ENCODE results near the gene ASB7.
"Not testable (repeated sequence)": the region's sequence is repeated elsewhere in the genome, so short reads cannot be mapped to it uniquely, and the experiment has no call there.

Gene ASB7

DNA sequence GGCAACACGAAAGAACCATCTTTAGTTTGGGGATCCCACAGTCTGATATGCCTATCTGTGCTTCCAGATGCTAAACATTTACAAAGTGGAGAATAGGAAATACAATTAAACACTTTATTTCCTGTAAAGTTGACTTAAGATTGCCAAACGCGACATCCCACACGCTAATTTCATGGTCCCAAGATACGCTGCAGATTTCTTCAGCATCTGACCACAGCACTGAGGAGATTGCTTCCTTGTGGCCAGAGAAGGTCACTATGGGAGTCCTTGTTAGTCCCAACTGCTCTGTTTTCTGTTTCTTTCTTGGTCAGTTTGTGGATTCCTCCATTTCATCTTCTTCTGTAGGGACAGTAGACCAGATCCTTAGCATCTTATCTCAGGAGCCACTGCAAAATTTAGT is 43.3 kb downstream of the ASB7 start:
- DNase-seq (ENCODE audit: extremely low read depth in 1 of 2, low read depth in 1 of 2) = no peak

DNA sequence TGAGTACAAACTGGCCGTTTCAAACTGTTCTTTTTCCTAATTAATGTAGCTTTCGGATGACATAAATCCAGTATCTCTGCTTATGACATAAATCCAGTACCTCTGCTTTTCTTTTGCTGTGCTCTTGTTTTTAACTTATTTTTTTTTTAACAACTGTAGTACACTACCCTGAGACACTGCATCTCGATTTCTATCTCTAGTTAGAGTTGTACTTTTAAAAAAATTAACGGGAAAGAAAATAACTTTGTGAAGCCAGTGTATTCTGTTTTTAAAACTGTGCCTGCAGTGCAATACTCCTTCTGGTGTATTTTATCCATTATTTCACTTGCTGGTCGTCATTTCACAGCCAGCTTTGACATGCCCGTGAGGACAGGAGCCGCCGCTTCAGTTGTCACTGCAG is 46.6 kb downstream of the ASB7 start:
- DNase-seq (ENCODE audit: extremely low read depth in 1 of 2, low read depth in 1 of 2) = no peak

DNA sequence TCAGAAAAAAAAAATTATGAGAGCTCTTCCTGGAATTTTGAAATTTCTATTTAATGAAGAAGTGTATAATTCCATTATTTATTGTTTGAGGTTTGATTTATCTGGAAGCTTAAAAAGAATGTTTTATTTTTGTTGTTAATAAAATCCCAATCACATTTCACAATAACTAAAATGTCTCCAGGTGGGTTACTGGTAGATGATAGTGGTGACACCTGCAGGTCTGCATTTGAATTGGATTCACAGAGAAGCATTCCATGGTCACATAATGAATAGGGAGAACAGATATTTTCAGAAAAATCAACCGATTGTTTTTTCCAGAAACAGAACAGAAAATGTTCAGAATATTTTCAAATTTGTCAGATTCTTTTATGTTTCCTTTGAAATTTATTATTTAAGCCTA is 48.3 kb downstream of the ASB7 start:
- DNase-seq (ENCODE audit: extremely low read depth in 1 of 2, low read depth in 1 of 2) = no peak

DNA sequence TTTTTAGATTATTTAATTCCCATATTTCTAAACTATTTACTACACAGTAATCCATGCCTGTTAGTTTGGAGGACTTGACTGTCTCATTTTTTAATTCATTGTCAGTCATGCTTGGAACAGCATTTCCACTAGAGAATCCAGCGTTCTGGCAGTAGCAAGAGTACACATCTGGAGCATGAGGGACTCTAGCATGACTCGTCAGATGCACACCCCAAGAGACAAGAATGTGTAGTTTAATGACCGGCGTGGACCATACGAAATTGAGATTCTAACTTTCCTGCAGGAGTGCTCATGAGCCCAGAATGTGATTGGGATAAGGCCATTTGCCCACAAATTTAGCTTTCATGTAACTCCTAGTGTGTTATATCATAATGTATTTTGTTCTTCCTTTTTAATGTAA is 48.9 kb downstream of the ASB7 start:
- DNase-seq (ENCODE audit: extremely low read depth in 1 of 2, low read depth in 1 of 2) = no peak

DNA sequence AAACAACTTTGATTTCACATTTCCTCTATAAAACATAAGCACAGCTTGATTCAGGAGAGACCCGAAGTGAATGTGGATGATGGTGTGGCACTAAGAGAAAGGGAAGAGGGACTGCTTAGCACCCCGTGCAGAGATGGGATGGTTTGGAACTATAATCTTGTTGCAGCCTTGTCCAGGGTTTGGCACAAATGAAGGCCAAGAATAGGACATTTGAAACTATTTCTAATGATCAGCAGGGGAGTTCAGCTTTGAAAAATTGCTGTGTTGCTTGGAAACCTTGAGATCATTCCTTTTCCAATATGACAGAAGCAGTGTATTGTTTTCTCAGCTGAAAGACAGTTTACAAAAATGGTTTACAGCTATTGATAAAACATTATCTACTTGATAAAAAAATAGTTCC is 49.7 kb downstream of the ASB7 start:
- DNase-seq (ENCODE audit: extremely low read depth in 1 of 2, low read depth in 1 of 2) = no peak

DNA sequence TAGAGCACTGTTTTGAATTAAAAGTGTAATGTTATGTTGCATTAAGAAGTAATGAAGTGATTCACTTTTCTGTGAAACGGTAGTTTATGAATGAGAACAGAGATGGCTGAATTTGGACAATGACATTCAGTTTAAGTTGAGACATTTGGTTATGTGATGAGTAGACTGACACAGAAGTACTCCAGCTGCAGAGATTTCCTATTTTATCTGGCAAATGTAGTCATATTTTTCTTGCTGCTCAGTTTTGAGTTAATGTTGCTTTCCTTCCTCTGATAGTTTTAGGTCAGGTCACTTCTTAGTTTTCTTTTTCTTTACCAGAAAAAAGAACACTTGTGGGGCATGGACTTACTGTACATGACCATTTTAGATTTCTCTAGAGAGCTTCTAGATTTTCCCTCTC is 51.2 kb downstream of the ASB7 start:
- DNase-seq (ENCODE audit: extremely low read depth in 1 of 2, low read depth in 1 of 2) = no peak

DNA sequence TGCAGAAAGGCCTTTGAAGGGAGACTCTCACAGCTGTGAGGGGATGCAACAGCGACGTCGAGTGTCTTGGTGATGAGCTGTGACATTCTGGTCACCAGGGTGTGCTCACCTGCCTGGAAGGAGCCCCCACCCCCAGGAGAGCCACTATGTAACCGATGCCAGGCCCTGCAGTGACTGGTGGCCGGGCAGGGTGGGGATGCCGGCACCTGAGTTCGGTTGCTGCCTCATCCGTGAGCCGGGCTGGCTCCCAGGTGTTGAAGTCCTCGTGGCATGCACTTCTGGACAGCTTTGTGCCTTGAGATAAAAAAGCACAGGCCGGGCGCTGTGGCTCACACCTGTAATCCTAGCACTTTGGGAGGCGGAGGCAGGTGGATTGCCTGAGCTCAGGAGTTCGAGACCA is 56.5 kb downstream of the ASB7 start:
- no peak for DNase-seq (ENCODE audit: extremely low read depth in 1 of 2, low read depth in 1 of 2)

DNA sequence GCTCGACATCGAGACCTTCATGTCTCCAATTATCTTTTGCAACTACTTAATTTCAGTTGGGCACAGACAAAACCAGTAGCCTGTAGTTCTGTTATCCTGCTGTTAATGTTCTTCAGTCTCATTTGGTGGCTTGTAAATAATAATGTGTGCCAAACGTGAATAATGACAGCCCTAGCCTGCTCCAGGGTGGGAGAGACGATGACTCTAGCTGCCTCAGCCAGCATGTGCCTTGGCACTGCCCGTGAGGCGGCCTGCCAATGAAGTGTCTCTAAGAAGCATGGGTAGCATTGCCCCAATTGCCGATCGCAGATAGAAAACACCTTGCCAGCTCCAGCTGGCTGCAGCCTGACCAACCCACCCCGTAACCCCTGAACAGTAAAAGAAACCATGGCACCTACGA is 58.8 kb downstream of the ASB7 start:
- no peak for DNase-seq (ENCODE audit: extremely low read depth in 1 of 2, low read depth in 1 of 2)

DNA sequence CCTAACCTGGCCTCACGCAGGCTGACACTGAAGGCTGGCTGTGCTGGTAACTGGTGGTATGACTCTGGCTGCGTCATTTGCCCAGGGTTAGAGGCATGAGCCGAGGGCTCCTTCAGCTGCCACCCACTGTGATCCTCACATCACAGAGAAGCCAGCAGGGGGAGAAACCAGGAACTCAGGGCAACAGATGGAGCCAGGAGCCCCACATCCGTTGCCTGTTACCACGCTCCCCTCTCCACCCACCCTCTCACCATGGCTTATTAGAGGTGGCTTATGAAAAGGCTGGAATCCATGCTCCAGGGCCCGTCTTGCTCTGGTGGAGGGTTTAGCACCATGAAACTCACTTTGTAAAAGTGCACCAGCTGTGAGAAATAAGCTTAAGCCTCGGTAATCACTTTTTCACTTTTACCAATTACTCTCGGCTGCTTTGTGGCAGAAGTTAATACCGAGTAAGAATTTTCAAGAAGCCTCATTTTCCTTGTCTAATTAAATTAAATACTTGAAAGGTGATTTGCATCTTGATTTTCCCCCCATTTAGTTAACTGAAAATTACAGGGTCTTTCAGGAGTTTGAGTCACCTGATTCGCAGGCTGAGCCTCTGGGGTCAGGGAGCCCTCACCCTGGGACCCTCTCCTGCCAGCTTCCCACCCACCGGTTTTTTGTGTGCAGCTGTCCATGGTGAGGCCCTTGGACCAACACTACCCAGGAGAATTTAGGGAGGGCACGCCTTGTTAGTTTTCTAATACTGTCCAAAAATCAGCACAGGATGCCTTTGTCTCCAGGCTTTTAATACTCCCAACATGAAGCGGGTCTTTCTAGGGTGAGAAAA is 60.9 kb downstream of the ASB7 start:
- no peak for DNase-seq (ENCODE audit: extremely low read depth in 1 of 2, low read depth in 1 of 2)

DNA sequence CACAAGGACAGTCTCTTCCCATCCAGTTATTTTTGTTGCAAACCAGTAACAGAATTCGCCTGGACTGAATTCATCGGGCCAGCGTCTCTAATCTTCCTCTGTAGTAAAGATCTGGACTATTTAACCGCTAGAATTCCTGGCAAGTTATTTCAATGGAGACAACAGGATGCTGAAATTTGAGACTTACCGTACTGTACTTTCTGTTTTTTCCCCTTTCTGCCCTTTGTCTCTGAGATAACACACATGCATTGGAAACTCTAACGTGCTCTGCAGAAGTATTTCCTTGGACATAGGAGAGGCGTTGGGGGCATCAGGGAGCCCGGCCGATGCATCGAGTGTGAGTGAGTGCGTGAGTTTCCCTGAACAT is 61.5 kb downstream of the ASB7 start:
- DNase-seq (ENCODE audit: extremely low read depth in 1 of 2, low read depth in 1 of 2) = no peak

DNA sequence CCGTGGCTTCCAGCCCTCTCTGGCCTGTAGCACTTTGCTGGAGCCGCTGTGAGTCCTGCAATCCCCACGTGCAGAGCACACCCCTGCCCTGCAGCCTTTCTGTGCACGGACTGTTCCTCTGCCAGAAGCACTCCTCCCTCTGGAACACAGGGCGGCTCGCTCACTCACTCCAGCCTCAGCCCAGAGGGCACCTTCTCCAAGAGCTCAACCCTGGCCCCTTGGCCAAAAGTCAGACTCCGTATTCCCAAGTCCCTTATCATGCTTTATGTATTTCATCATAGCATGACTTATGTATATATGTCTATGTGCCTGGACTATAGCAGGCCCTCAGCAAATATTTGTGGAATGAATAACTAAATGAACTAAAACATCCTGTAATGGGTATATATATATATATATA is 63.2 kb downstream of the ASB7 start:
- DNase-seq (ENCODE audit: extremely low read depth in 1 of 2, low read depth in 1 of 2) = no peak

DNA sequence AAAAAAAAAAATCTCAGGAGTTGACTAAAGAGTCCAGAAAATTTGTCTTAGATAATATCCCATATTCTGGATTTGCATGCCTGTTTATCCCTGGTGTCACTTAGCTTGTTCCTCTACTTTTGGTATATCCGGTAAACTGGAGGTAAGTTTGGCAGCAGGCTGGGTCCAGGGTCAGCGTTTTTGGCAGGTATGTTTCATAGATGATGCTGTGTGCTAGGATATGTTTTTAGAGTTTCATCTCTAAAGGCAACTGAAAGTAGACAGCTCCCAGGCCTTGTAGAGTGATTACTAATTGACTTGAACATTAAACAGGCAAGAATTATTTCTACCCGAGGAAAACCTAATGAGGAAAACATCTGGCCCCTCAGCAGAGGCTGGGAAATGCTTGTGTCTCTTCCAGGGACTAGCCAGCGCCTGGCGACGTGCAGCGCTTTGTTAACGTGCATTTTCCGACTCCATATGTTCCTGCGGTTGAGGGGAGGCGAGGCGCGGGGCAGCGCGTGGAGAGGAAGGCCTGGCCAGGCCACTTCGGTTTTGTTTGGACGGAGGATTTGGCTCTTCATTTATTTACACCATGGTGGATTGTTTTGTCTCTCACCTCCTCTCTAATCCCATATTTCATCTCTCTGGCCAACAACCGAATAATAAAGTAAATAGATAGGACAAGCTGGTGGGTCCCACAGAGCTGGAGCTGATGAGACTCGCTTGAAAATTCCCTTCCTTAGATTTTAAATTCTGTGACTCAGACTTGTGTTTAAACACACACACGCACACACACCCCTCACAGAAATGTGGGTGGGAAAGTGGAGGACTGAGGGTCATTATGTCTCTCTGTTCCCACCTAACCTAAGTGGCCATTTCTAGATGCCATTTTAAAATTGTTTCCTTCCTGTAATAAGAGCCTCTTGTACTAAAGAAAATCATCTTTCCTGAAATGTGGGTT is 65.3 kb downstream of the ASB7 start:
- DNase-seq (ENCODE audit: extremely low read depth in 1 of 2, low read depth in 1 of 2) = no peak

DNA sequence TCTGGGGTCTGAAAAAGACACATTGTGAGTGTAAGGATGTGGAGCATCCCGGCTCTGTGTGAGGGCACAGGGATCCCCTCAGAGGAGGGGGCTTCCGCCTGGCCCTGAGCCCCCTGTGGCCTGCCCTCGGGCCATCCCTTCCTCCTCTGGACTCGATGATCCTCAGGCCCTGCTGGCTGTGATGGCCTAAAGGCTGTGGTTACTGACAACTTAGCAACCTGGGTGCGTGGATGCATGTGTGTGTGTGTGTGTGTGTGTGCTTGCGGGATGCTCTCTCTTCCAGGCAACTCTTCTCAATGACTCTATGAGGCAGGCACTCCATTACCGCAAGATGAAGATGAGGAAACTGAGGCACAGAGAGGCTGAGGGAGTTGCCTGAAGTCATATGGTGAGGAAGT is 66.0 kb downstream of the ASB7 start:
- DNase-seq (ENCODE audit: extremely low read depth in 1 of 2, low read depth in 1 of 2) = no peak

DNA sequence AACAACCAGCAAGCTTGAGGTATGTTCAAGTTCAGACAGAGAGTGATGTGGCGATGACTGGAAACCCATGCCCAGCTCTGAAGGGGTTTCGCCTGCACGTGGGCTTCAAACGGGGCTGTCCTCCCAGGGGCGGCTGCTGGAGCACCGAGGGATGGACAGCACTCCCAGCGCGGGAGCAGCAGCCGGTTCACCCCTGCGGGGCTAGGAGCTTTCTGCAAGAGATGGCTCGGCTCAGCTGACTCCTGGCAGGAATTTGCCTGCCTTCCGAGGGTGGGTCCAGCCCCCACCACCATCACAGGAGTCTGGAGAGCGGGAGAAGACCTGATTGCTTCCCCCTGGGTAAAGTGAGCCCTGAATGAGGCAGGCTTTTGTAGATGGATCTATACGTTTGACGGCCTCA is 66.9 kb downstream of the ASB7 start:
- no peak for DNase-seq (ENCODE audit: extremely low read depth in 1 of 2, low read depth in 1 of 2)

DNA sequence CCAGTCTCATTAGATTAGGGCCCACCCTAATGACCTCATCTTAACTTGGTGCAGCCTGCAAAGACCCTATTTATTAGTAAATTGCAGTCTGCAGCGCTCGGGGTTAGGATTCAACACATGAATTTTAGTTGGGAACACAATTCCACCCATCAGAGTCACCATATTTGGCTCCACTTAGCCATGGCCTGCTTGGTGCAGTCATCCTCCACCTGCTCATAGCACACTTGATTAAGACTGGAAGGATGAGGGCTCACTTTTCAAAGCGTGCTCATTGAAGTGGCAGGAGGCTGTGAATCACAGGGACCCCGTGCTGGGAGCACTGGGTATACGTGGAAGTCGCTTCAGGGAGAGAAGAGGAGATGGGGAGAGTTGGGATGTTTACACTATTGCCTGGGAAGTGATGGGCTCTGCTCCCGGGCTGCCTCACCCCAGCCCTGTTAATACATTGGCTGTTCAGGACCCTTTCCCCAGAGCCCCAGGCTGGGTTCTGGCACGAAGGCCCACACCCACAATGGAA is 68.2 kb downstream of the ASB7 start:
- no peak for DNase-seq (ENCODE audit: extremely low read depth in 1 of 2, low read depth in 1 of 2)

DNA sequence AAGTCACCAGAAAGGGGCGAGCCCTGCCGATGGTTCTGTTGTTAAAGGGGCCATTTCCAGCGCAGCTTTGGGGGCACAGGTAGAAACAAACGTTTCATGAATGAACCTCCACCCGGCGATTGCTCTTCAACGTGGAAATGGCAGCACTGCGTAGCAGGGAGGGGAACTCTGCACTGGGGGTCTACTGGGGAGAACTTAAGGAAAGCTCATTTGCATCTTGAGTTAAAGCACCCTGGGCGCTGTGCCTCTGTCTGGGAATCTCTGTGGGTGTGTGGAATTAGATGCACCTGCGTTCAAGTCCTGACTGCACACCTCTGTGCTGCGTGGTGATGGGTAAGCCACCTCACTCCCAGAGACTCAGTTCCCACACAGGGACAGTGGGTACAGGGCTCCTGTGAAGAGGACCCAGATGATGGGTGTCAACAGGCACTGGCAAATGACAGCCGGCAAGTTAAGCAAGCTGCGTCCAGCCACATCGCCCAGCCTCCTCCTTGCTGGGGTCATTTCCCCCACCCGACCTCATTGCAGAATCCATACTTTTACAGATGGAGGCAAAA is 68.8 kb downstream of the ASB7 start:
- no peak for DNase-seq (ENCODE audit: extremely low read depth in 1 of 2, low read depth in 1 of 2)

DNA sequence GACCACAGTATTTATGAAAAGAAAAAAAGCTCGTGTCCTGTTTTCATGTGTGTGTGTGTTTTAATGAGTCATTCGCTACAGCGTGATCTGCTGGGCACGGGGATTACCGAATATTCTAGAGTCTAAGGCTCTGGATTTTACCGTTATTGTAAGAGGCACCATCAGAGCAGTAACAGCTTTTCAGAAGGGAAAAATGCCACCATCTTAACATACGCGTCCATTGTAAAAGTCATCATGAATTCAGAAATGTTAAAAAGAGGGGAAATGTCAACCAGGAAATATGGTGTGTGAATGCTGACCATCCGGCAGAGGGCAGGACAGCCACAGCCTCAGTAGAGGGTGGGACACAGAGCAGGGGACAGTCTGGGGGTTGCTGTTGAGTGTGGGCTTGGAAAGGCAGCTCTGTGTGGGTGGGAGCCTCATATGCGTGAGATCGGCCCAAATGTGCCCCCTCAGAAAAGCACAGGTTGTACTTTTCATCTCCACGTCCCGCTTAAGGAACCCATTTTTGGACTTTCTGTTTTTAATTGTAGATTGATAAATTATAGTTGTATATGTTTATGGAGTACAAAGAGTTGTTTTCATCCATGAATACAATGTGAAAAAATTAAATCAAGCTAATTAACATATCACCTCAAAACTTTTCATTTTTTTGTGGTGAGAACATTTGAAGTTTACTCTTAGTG is 69.6 kb downstream of the ASB7 start:
- no peak for DNase-seq (ENCODE audit: extremely low read depth in 1 of 2, low read depth in 1 of 2)

DNA sequence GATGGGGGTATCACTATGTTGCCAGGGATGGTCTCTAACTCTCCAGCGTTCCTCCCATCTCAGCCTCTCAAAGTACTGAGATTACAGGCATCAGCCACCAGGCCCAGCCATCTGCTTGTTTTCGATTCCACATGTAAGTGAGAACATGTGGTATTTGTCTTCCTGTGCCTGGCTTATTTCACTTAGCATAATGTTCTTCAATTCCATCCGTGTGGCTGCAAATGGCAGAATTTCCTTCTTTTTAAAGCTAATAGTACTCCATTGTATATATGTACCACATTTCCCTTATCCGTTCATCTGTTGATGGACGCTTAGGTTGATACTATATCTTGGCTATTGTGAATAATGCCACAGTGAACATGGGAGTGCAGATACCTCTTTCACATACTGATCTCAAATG is 70.6 kb downstream of the ASB7 start:
- DNase-seq (ENCODE audit: extremely low read depth in 1 of 2, low read depth in 1 of 2) = no peak

DNA sequence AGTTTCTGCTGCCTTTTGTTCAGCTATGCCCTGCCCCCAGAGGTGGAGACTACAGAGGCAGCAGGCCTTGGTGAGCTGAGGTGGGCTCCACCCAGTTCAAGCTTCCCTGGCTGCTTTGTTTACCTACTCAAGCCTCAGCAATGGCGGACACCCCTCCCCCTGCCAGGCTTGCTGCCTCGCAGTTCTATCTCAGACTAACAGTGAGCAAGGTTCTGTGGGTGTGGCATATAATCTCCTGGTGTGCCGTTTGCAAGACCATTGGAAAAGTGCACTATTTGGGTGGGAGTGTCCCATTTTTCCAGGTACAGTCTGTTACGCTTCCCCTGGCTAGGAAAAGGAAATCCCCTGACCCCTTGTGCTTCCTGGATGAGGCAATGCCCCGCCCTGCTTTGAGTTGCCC is 76.8 kb downstream of the ASB7 start:
- DNase-seq (ENCODE audit: extremely low read depth in 1 of 2, low read depth in 1 of 2) = not testable (repeated sequence)

DNA sequence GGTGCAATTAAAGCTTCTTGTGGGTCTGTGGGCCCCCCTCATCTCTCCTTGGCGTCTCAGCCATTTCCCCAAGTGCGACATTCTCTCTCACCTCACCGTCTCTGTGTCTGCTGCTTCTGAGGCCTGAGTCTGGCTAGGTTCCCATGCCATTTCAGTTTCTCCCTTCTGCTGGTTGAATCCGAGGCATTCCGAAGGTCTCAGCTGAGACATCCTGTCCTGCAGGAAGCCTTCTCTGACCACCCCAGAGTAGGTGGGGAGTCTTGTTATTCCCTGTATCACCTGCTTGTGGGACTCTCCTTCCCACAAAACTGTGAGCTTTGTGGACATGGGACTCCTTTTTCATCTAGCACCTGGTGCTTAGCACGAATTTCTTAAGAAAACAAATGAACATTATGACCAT is 78.3 kb downstream of the ASB7 start:
- DNase-seq (ENCODE audit: extremely low read depth in 1 of 2, low read depth in 1 of 2) = no peak

DNA sequence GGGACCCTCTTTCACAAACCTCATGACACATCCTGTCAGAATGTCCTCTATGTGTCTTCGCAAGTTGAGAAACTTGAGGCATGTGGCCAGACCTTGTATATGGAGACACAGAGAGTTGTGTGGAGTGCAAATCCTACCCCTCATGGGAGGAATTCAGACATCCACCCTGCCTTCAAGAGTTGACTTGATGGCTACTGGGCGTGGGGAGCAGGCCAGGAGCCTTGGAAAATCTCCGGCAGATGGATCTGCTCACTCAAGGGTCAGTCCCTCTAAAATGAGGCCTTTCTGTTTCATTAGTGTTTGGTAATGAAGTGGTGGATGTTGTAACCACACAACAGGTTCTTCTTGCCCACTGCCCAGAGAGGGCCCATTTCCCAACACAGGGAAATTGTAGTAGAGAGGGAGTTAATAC is 79.0 kb downstream of the ASB7 start:
- DNase-seq (ENCODE audit: extremely low read depth in 1 of 2, low read depth in 1 of 2) = no peak
